SIG-M5 treated with dmso at 0.1 percent for 504 hours (cell line): ENCODE results near the gene RAP1GAP.

ENCODE experiments used
- DNase-seq: peaks from one replicate; lab custom pipeline; 2025; ENCODE audit not compliant: unreplicated experiment; lab: John Stamatoyannopoulos, UW

RAP1GAP gene

GRCh38 chr1:21630571-21631343 is 38.4 kb downstream of the RAP1GAP start:
- no peak for DNase-seq

- DNase-seq = no peak
Observed at GRCh38 chr1:21629971-21630370, 39.2 kb downstream of the RAP1GAP start.

GRCh38 chr1:21628798-21629393 is 40.3 kb downstream of the RAP1GAP start:
- DNase-seq = no peak

DNA sequence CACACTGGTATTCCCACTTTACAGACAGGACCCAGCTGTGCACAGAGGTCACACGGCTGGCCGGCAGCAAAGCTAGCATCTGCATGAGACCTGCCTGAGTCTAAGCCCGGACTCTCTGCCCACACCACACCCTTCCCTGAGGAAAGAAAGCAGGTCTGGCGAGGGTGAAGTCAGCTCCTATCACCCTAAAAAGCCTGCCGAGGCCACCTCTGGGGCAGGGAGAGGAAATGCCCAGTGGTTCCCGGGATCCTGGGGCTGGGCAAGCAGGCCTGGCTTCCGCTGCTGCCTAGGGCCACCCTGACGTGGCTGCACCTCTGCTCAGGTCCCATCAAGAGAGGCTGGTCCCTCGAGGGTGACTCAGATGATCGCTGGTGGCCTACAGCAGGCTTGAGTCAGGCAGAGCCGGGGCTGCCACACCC is 42.2 kb downstream of the RAP1GAP start:
- DNase-seq = peak; percentile 35

- no peak for DNase-seq
Observed at GRCh38 chr1:21625390-21626190, 43.6 kb downstream of the RAP1GAP start.

DNA sequence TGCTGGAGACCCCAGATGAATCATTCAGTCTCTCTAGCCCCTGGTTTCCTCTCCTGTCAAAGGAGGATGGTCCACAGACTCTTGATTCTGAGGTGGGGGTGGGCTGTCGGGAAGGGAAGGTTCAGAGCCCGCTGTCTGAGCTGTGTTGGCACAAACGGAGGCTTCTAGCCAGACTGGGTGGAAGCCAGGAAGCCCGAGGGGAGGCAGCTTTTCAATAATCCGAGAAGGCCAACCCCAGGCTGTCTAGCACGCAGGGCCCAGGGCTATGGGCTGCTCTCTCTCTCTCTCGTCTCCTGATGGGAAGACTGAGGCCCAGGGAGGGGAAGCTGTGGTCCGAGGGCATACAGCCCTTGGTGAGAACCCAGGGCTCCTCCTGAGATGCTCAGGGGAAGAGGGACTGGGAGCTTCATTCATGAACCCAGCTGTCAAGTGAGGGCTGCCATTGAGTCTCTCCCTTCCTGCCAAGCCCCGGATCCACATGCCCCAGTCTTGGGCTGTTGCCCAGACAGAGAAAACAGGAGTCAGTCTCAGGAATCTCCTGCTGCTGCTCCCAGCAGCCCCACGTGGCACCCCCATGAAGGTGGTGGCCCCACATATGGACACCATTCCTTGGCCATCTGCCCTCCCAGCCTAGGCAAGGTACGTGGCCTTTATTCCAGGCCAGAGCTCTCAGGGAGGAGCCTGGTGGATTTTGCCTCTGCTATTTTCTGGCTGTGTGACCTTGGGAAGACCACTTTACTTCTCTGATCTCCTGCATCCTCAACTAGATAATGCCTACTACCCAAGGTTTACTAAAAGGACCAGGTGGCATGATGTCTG is 44.4 kb downstream of the RAP1GAP start:
- DNase-seq = no peak

DNA sequence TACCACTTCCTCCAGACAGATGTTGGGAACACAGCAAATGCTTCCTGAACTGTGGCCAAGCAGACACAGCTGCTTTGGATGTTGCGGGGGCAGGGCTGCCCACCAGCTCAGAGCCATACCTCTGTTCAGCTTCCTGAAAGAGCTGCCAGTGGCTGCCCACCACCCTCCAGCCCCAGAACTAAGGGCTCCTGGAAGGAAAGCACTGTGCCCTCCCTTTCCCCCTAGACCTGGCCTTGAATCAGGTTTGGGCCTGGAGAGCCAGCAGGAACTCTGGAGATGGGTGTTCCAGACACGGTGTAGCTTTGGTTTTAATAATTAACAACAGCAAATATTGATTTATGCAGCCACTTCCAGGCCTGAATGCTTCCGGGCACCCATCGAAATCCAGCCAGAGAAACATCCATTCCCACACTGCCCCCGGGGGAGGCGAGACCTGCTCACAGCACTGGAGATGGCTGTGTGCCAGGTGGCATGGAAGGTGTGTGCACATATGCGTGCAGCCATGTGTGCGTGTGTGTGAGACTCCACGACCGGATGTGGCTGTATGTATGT is 45.7 kb downstream of the RAP1GAP start:
- no peak for DNase-seq

- DNase-seq = no peak
Observed at GRCh38 chr1:21622466-21623315, 46.5 kb downstream of the RAP1GAP start.

DNA sequence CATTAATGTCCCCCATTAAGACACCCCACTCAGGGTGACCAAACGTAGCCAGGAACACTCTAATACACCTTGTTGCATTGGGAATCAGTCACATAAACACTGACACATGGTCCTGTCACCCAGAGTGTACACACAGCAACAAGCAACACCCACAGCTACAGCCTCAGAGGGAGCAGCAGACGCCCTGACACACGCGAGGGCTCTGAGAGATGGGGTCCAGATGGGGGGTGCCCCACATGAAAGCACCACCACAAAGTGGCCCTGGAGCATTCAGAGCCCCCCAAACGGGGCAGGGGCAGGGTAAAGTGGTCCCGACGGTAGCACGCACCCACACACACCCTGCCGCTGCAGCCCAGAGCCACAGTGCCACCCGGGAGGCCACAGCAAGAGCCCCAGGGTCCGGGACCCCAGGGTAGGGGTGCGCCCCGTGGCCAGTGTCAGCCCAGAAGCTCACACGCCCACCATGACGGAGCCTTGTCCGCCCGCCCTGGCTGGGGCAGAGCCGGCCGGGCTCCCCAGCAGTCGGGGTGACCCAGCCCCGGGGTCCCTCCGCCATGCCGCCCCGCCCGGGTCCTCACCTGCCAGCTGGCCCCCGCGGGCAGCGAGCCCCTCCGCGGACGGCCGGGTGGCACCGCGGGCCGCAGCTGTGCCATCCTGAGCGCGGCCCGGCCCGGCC is 47.3 kb downstream of the RAP1GAP start:
- no peak for DNase-seq

GRCh38 chr1:21621051-21621450 is 48.1 kb downstream of the RAP1GAP start:
- no peak for DNase-seq

- no peak for DNase-seq
Observed at GRCh38 chr1:21620496-21620895, 48.7 kb downstream of the RAP1GAP start.

DNA sequence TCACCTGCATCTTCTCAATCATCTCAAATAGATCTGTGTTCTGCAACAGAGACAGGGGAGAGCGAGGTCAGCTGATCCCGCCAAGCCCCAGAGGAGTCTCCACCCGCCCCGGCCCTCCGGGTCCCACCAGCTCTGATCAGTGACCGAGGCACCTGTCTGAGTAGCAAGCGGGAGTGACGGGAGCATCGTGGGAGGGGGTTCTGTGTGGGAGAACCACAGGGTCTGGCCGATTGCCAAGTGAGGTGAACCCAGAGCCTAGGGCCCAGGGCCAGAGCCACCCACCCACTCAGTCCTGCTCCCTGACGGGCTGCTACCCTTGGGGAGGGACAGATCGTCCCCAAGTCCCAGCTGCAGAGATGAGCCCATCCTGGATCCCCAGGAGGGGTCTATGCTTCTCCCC is 49.1 kb downstream of the RAP1GAP start:
- DNase-seq = no peak

DNA sequence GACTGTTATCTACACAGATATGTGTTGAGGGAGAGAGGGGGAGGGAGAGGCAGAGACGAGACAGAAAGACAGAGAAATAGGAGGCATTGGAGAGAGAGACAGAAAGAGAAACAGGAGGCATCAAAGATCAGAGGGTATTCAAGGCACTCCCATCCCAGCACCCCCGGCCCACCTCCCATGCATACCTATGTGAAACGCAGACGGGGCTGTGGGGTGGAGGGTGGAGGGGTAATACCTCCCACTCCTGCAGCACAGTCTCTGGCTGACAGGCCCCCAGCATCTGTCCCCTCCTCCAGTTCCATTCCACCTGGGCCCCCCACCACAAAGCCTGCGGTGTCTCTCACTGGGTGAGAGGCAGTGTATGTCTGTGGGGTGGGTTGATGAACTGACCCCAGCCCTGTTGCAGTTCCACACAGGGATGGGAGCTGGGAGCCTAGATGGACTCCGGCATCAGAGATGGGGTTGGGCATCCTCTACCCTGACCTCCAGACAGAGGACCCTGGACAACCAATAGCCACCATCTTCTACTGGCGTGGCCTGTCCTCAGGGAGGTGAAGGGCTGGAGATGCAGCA is 49.7 kb downstream of the RAP1GAP start:
- no peak for DNase-seq

GRCh38 chr1:21618561-21619374 is 50.4 kb downstream of the RAP1GAP start:
- no peak for DNase-seq

- no peak for DNase-seq
Observed at GRCh38 chr1:21618059-21618458, 51.1 kb downstream of the RAP1GAP start.

- DNase-seq = no peak
Observed at GRCh38 chr1:21617126-21617738, 51.9 kb downstream of the RAP1GAP start.

DNA sequence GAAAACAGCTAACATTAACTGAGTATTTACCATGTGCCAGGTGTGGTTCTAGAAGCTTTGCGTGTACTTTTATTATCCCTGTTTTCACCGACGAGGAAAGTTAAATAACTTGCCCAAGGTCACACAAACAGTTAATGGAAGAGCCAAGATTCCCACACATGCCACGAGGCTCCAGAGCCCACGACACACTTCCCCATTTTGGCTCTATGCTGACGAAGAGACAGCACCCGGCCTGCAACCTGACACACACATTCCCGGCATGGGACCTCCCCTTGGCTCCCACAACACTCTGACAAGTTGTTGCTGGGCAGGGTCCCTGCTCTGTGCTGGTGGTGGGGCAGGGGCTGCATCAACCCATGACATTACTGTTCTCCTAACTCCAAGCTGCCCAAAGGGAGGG is 52.8 kb downstream of the RAP1GAP start:
- no peak for DNase-seq
